PC-9 (cell line): Measurements from ENCODE around the gene PIWIL4. TPM values are rescaled to one million over a fixed set of nuclear protein-coding genes. Genes with fewer than 3 reads are reported as not detected.

Experiments used
- BruUV-seq: library from RNA; stranded (reverse); fragments of 400-500 nt; replicated peaks from 2 replicates; lab custom pipeline; 2021; lab: Mats Ljungman, UMichigan
- CTCF ChIA-PET: fragments of 300-600 bp; sonication (Branson Sonifier 250); formaldehyde crosslinking; loops from one replicate; lab custom pipeline; 2022; ENCODE audit warnings: antibody characterized with exemption; lab: Charles Lee
- POLR2A ChIA-PET: fragments of 300-600 bp; sonication (Branson Sonifier 250); formaldehyde crosslinking; loops from one replicate; lab custom pipeline; 2022; ENCODE audit warnings: antibody characterized with exemption; ENCODE audit not compliant: unreplicated experiment; lab: Charles Lee
- DNase-seq, 2 experiments: peaks; one replicate each; pipeline versions ENCODE4 v3.0.0 to v3.0.0-alpha.2; 2015 to 2022; ENCODE audit warnings: mixed read lengths in 1 of 2
- H2AFZ ChIP-seq: fragments of 200-600 bp; sonication (generic); 2 replicates; pipeline ENCODE4 v1.8.1; 2017; ENCODE audit warnings: antibody characterized with exemption
- H3F3A ChIP-seq: fragments of 200-600 bp; sonication (generic); 2 replicates; pipeline ENCODE4 v1.8.1; 2017; ENCODE audit warnings: antibody characterized with exemption, mild to moderate bottlenecking, low read depth; ENCODE audit not compliant: insufficient read depth
- H3K27ac ChIP-seq: fragments of 200-600 bp; sonication (generic); 2 replicates; pipeline ENCODE4 v1.6.1; 2016; ENCODE audit warnings: mixed run types
- H3K27me3 ChIP-seq: fragments of 200-600 bp; sonication (generic); 2 replicates; pipeline ENCODE4 v1.6.1; 2016; ENCODE audit warnings: low read depth, mixed run types; ENCODE audit not compliant: insufficient read depth
- H3K36me3 ChIP-seq: fragments of 200-600 bp; sonication (generic); 2 replicates; pipeline ENCODE4 v1.6.1; 2016; ENCODE audit warnings: low read depth, mixed run types
- H3K4me1 ChIP-seq: fragments of 200-600 bp; sonication (generic); replicated peaks from 2 replicates; pipeline ENCODE4 v1.6.1; 2016; ENCODE audit warnings: mixed run types; ENCODE audit not compliant: insufficient read depth
- H3K4me2 ChIP-seq: fragments of 200-600 bp; sonication (generic); 2 replicates; pipeline ENCODE4 v1.6.1; 2017; ENCODE audit warnings: mixed run types
- H3K4me3 ChIP-seq: fragments of 200-600 bp; sonication (generic); 2 replicates; pipeline ENCODE4 v1.6.1; 2016; ENCODE audit warnings: mixed run types
- H3K79me2 ChIP-seq: fragments of 200-600 bp; sonication (generic); 2 replicates; pipeline ENCODE4 v1.6.1; 2017; ENCODE audit warnings: low read depth, mixed run types
- H3K9me2 ChIP-seq: fragments of 200-600 bp; sonication (generic); 2 replicates; pipeline ENCODE4 v1.8.1; 2017; ENCODE audit warnings: mild to moderate bottlenecking; ENCODE audit not compliant: insufficient read depth
- H3K9me3 ChIP-seq: fragments of 200-600 bp; sonication (generic); 2 replicates; pipeline ENCODE4 v1.8.1; 2016; ENCODE audit warnings: low read depth; ENCODE audit not compliant: insufficient read depth
- H4K20me1 ChIP-seq: fragments of 200-600 bp; sonication (generic); 2 replicates; pipeline ENCODE4 v1.8.1; 2017; ENCODE audit not compliant: insufficient read depth
- EZH2 ChIP-seq: fragments of 200-600 bp; sonication (generic); IDR thresholded peaks from 2 replicates; pipeline ENCODE4 v1.8.0; 2017; ENCODE audit warnings: antibody characterized with exemption, low read depth
- intact Hi-C: fragments of 100-400 bp; cut with micrococcal nuclease; formaldehyde crosslinking; loops from one replicate; pipeline ENCODE4 v1.10.0; 2022; ENCODE audit not compliant: unreplicated experiment
- total RNA-seq: library from RNA; stranded (reverse); gene quantifications from 2 replicates; pipeline ENCODE4 v1.2.3, GENCODE V29; 2021
- TF ChIP-seq, protein P1 (sequence below): fragments of 200-600 bp; sonication (generic); conservative IDR thresholded peaks from 2 replicates; pipeline ENCODE4 v1.6.1; 2017; ENCODE audit warnings: mixed run types, antibody characterized with exemption, mild to moderate bottlenecking, moderate library complexity

PIWIL4 gene
- total RNA-seq, 1 experiment from 2014 or later = 0.26 TPM

DNA sequence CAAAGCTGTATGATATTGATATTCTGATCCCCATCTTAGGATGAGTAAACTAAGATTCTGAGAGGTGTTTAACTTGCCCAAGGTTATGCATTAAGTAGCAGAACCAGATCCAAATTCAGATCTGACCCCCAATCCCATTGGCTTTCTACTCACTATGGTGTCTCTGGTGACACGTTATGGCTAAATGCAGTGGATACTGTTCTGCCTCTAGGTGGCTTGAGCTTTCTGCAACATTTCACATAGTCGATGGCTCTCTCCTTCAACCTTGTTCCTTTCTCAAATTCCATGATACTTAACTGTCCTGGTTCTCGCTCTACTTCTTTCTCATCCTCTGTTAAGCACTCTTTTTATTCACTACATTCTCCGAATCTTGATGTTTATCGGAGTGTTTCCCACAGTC lies 45.5 kb upstream of the PIWIL4 start:
- Histone ChIP-seq H3K4me2 (no peak overlapping the region), H3K4me1 (peaks cover 12% of the 10 kb centered on the region), H2AFZ (no peak overlapping the region), H3K9me2 (no peaks in the 10 kb centered on the region), H4K20me1 (no peaks in the 10 kb centered on the region), H3F3A (no peaks in the 10 kb centered on the region), H3K9me3 (no peaks in the 10 kb centered on the region), H3K79me2 (no peaks in the 10 kb centered on the region), H3K36me3 (no peaks in the 10 kb centered on the region), H3K4me3 (no peak overlapping the region), H3K27me3 (no peaks in the 10 kb centered on the region), H3K27ac (no peak overlapping the region)
- CTCF ChIA-PET = no interaction called here
- DNase-seq = no peak
- BruUV-seq = no TSS peak
- TF ChIP-seq, protein P1, sequence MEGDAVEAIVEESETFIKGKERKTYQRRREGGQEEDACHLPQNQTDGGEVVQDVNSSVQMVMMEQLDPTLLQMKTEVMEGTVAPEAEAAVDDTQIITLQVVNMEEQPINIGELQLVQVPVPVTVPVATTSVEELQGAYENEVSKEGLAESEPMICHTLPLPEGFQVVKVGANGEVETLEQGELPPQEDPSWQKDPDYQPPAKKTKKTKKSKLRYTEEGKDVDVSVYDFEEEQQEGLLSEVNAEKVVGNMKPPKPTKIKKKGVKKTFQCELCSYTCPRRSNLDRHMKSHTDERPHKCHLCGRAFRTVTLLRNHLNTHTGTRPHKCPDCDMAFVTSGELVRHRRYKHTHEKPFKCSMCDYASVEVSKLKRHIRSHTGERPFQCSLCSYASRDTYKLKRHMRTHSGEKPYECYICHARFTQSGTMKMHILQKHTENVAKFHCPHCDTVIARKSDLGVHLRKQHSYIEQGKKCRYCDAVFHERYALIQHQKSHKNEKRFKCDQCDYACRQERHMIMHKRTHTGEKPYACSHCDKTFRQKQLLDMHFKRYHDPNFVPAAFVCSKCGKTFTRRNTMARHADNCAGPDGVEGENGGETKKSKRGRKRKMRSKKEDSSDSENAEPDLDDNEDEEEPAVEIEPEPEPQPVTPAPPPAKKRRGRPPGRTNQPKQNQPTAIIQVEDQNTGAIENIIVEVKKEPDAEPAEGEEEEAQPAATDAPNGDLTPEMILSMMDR = peak; percentile 44
- TF ChIP-seq EZH2 = no peak
- POLR2A ChIA-PET = no interaction called here
- intact Hi-C loops = loop anchor here (10.0 kb wide), 1 partner anchor 1903 kb away; no protein-coding TSS in a partner anchor

DNA sequence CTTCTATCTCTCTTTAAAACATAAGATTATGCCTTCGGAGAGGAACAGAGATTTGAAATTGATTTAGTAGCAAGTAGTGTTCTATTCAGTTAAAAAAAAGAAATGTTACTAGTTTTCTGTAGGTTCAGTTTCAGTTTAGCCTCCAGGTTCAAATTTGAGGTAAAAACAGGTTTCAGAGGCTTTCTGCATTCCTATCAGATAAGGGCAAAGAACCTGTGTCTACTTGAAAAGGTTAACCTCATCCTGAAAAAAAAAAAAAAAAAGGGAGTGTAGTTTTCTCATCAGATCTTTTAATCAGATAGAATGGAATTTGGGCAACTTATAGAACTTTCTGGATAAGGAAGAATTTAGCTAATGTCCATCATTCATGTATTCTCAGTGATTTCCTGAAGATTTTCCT lies 42.8 kb upstream of the PIWIL4 start:
- TF ChIP-seq EZH2 = no peak
- TF ChIP-seq, protein P1 = no peak
- H3K27ac ChIP-seq = no peak overlapping the region
- ChIA-PET POLR2A (no interaction called here), CTCF (interaction anchor here (0.6 to 0.7 kb wide), 2 partner anchors 60 to 317 kb away, joined by 4 to 5 read pairs; no protein-coding TSS in a partner anchor)
- intact Hi-C loops = loop anchor here (10.0 kb wide), 1 partner anchor 1900 kb away; no protein-coding TSS in a partner anchor
- H3K36me3 ChIP-seq = no peaks in the 10 kb centered on the region
- BruUV-seq = no TSS peak
- H4K20me1 ChIP-seq = no peaks in the 10 kb centered on the region
- no peak overlapping the region for H2AFZ ChIP-seq
- no peak overlapping the region for H3K4me2 ChIP-seq
- H3K4me1 ChIP-seq = peaks cover 12% of the 10 kb centered on the region
- no peaks in the 10 kb centered on the region for H3K9me3 ChIP-seq
- H3K27me3 ChIP-seq = no peaks in the 10 kb centered on the region
- no peaks in the 10 kb centered on the region for H3F3A ChIP-seq
- H3K4me3 ChIP-seq = no peak overlapping the region
- H3K79me2 ChIP-seq = no peaks in the 10 kb centered on the region
- H3K9me2 ChIP-seq = no peaks in the 10 kb centered on the region
- DNase-seq = no peak

GRCh38 chr11:94525546-94526324 lies 41.4 kb upstream of the PIWIL4 start:
- BruUV-seq = no TSS peak
- CTCF ChIA-PET = interaction anchor here (1.3 kb wide), 1 partner anchor 13 kb away, joined by 4 read pairs; no protein-coding TSS in a partner anchor

More at GRCh38 chr11:94525546-94526324, 41.4 kb upstream of the PIWIL4 start:
- no peak for TF ChIP-seq EZH2
- TF ChIP-seq, protein P1 = no peak
- peaks cover 12% of the 10 kb centered on the region for H3K4me1 ChIP-seq
- POLR2A ChIA-PET = interaction anchor here (0.6 to 0.8 kb wide), 3 partner anchors 19 to 784 kb away, joined by 4 to 8 read pairs (median 4); partner anchors contain the start of gene C11orf54
- intact Hi-C loops = loop anchor here (10.0 kb wide), 1 partner anchor 1899 kb away; no protein-coding TSS in a partner anchor
- no peak overlapping the region for H3K27ac ChIP-seq
- no peak overlapping the region for H3K4me3 ChIP-seq
- H3K27me3 ChIP-seq = no peaks in the 10 kb centered on the region
- H3F3A ChIP-seq = no peaks in the 10 kb centered on the region
- H2AFZ ChIP-seq = no peak overlapping the region
- peak in 1 of 2 experiments; percentile 51 for DNase-seq
- H3K36me3 ChIP-seq = no peaks in the 10 kb centered on the region
- no peaks in the 10 kb centered on the region for H3K9me3 ChIP-seq
- H3K4me2 ChIP-seq = no peak overlapping the region
- 0 out of 2 replicates have a peak, but pooled peaks cover 8% of the 10 kb centered on the region for H3K9me2 ChIP-seq
- no peaks in the 10 kb centered on the region for H3K79me2 ChIP-seq
- no peaks in the 10 kb centered on the region for H4K20me1 ChIP-seq
